Measurements from ENCODE around the gene C4orf36. TPM values are rescaled to one million over a fixed set of nuclear protein-coding genes. Genes with fewer than 3 reads are reported as not detected.
"Not testable (repeated sequence)": the region's sequence is repeated elsewhere in the genome, so short reads cannot be mapped to it uniquely, and the experiment has no call there.

The C4orf36 gene
- total RNA-seq, 1 donor from 2014 or later, result 8.6 TPM

DNA sequence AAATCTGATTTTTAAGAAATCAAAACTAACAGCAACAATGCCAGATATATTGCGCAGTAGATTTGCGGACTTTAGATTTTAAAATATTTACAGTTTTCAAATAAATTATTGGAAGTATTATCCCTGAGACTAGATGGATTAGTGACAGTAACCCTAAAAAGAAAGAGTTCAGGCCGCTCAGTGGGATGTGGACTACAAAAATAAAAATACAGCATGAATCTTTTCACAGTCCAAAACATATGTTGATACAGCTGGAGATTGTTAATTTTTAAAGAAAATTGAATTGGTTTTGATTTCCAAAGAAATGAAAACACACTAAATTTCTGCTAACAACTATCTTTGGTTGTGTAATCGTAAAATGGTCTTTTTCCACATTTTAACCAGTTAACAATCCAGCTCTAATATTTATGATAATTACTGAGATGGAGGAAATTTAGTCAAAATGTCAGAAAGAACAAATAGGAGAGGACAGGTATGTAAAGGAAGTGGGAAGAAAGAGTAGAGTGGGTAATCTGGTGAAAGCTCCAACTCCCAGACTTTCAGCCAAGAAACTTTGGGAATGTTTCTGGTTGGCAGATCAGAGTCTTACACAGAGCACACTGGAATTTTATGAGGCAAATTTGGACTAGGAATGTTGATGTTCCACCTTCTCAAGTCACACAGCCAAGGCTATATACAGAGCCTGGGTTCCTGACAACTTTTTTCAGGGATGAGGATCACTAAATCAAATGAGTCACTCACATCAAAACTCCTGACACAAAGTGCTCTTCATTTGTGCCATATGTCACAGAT, 15.1 kb downstream of the C4orf36 start:
- Histone ChIP-seq H2AFZ (replicated peaks) (no peak overlapping the region), H4K20me1 (ENCODE audit: low read depth) (no peaks in the 10 kb centered on the region), H3K4me3 (no peak overlapping the region), H3K9me3 (ENCODE audit: low read depth) (no peaks in the 10 kb centered on the region), H3K36me3 (no peaks in the 10 kb centered on the region), H3F3A (ENCODE audit: low read depth) (no peaks in the 10 kb centered on the region), H3K4me2 (no peak overlapping the region), H3K27ac (no peak overlapping the region), H3K9ac (no peak overlapping the region), H3K79me2 (ENCODE audit: low read depth) (no peaks in the 10 kb centered on the region), H3K4me1 (no peaks in the 10 kb centered on the region), H3K27me3 (no peaks in the 10 kb centered on the region)
- no peak overlapping the region for H3K27ac Mint-ChIP-seq
- peaks cover 4% of the 10 kb centered on the region for H3K36me3 Mint-ChIP-seq
- no peaks in the 10 kb centered on the region for H3K27me3 Mint-ChIP-seq (ENCODE audit: insufficient read depth, low read depth)
- no peaks in the 10 kb centered on the region for H3K4me1 Mint-ChIP-seq
- DNase-seq (ENCODE audit: low spot score), result no peak
- H3K9me3 Mint-ChIP-seq, result peaks cover 24% of the 10 kb centered on the region
- no peak overlapping the region for H3K4me3 Mint-ChIP-seq
- TF ChIP-seq, protein P1, sequence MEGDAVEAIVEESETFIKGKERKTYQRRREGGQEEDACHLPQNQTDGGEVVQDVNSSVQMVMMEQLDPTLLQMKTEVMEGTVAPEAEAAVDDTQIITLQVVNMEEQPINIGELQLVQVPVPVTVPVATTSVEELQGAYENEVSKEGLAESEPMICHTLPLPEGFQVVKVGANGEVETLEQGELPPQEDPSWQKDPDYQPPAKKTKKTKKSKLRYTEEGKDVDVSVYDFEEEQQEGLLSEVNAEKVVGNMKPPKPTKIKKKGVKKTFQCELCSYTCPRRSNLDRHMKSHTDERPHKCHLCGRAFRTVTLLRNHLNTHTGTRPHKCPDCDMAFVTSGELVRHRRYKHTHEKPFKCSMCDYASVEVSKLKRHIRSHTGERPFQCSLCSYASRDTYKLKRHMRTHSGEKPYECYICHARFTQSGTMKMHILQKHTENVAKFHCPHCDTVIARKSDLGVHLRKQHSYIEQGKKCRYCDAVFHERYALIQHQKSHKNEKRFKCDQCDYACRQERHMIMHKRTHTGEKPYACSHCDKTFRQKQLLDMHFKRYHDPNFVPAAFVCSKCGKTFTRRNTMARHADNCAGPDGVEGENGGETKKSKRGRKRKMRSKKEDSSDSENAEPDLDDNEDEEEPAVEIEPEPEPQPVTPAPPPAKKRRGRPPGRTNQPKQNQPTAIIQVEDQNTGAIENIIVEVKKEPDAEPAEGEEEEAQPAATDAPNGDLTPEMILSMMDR (IDR thresholded peaks at IDR 0.05), result no peak
- TF ChIP-seq EZH2phosphoT487 (IDR thresholded peaks at IDR 0.05), result no peak
- TF ChIP-seq EZH2 (IDR thresholded peaks at IDR 0.05), result no peak

DNA sequence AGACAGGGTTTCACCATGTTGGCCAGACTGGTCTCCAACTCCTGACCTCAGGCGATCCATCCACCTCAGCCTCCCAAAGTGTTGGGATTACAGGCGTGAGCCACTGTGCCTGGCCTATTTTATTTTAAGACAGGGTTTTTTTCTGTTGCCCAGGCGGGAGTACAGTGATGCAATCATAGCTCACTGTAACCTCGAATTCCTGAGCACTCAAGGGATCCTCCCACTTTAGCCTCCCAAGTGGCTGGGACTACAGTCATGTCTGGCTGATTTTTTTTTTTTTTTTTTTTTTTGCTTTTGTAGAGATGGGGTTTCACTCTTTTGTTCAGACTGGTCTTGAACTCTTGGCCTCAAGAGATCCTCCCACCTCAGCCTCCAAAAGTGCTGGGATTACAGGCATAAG, 16.8 kb downstream of the C4orf36 start:
- H3K36me3 ChIP-seq; H3K27ac Mint-ChIP-seq; H4K20me1 ChIP-seq (ENCODE audit: low read depth); H3K79me2 ChIP-seq (ENCODE audit: low read depth); H3F3A ChIP-seq (ENCODE audit: low read depth); H3K27me3 ChIP-seq; H3K36me3 Mint-ChIP-seq; H3K27ac ChIP-seq; H3K4me3 Mint-ChIP-seq; H3K4me3 ChIP-seq; H3K27me3 Mint-ChIP-seq (ENCODE audit: insufficient read depth, low read depth); H3K4me2 ChIP-seq; H3K9ac ChIP-seq; DNase-seq (ENCODE audit: low spot score); H2AFZ ChIP-seq (replicated peaks); H3K4me1 Mint-ChIP-seq; H3K9me3 ChIP-seq (ENCODE audit: low read depth); H3K4me1 ChIP-seq: not testable (repeated sequence)
- H3K9me3 Mint-ChIP-seq, result peaks cover 22% of the 10 kb centered on the region

DNA sequence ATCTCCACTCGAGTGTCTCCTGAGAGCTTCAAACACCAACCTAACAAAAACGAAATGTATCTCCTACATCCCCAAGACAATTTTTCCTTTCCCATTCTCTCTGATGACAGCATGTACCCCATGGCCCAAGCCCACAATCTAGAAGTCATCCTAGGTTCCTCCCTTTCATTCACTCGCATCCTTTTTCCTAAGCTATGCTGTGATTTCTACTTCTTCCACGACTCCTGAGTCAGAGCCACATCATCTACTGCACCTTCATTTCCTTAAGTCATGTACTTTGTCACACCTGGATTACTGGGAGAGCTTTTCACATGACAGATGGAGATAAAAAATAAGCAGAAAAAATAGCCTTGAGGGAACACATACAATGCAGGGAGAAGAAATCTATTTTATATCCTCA, 20.1 kb downstream of the C4orf36 start:
- no peak overlapping the region for H3K27ac ChIP-seq
- H3K9me3 Mint-ChIP-seq, result peaks cover 3% of the 10 kb centered on the region
- H3K79me2 ChIP-seq (ENCODE audit: low read depth), result no peaks in the 10 kb centered on the region
- peaks cover 2% of the 10 kb centered on the region for H3K27me3 Mint-ChIP-seq (ENCODE audit: insufficient read depth, low read depth)
- H3K27me3 ChIP-seq, result no peaks in the 10 kb centered on the region
- no peak overlapping the region for H3K4me3 Mint-ChIP-seq
- H3K9ac ChIP-seq, result no peak overlapping the region
- H3K27ac Mint-ChIP-seq, result no peak overlapping the region
- H3K4me3 ChIP-seq, result no peak overlapping the region
- TF ChIP-seq, protein P1 (IDR thresholded peaks at IDR 0.05), result no peak
- no peaks in the 10 kb centered on the region for H3K36me3 ChIP-seq
- no peaks in the 10 kb centered on the region for H4K20me1 ChIP-seq (ENCODE audit: low read depth)
- H3F3A ChIP-seq (ENCODE audit: low read depth), result no peaks in the 10 kb centered on the region
- no peaks in the 10 kb centered on the region for H3K36me3 Mint-ChIP-seq
- DNase-seq (ENCODE audit: low spot score), result no peak
- no peaks in the 10 kb centered on the region for H3K4me1 Mint-ChIP-seq
- H3K4me2 ChIP-seq, result no peak overlapping the region
- no peaks in the 10 kb centered on the region for H3K4me1 ChIP-seq
- H3K9me3 ChIP-seq (ENCODE audit: low read depth), result no peaks in the 10 kb centered on the region
- no peak overlapping the region for H2AFZ ChIP-seq (replicated peaks)

DNA sequence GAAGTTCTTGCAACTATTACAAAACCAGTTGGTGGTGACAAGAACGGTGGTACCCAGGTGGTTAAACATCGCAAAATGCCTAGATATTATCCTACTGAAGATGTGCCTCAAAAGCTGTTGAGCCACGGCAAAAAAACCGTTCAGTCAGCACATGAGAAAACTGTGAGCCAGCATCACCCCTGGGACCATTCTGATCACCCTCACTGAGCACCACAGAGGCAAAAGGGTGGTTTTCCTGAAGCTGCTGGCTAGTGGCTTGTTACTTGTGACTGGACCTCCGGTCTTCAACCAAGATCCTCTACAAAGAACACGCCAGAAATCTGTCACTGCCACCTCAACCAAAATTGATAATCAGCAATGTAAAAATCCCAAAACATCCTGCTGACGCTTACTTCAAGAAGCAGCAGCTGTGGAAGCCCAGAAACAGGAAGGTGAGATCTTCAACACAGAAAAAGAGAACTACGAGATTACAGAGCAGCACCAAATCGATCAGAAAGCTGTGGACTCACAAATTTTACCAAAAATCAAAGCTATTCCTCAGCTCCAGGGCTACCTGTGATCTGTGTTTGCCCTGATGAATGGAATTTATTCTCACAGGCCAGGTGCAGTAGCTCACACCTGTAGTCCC, 21.7 kb downstream of the C4orf36 start:
- no peak overlapping the region for H3K9ac ChIP-seq

More for the DNA sequence above, 21.7 kb downstream of the C4orf36 start:
- Mint-ChIP-seq H3K27ac (no peak overlapping the region), H3K4me1 (no peaks in the 10 kb centered on the region), H3K9me3 (peaks cover 3% of the 10 kb centered on the region), H3K27me3 (ENCODE audit: insufficient read depth, low read depth) (peaks cover 2% of the 10 kb centered on the region), H3K36me3 (no peaks in the 10 kb centered on the region), H3K4me3 (no peak overlapping the region)
- no peak overlapping the region for H2AFZ ChIP-seq (replicated peaks)
- H3K4me1 ChIP-seq, result no peaks in the 10 kb centered on the region
- H4K20me1 ChIP-seq (ENCODE audit: low read depth), result no peaks in the 10 kb centered on the region
- no peak for TF ChIP-seq EZH2phosphoT487 (IDR thresholded peaks at IDR 0.05)
- H3K36me3 ChIP-seq, result no peaks in the 10 kb centered on the region
- H3K27me3 ChIP-seq, result no peaks in the 10 kb centered on the region
- no peak overlapping the region for H3K4me2 ChIP-seq
- no peaks in the 10 kb centered on the region for H3K79me2 ChIP-seq (ENCODE audit: low read depth)
- no peaks in the 10 kb centered on the region for H3F3A ChIP-seq (ENCODE audit: low read depth)
- H3K9me3 ChIP-seq (ENCODE audit: low read depth), result no peaks in the 10 kb centered on the region
- no peak for DNase-seq (ENCODE audit: low spot score)
- H3K27ac ChIP-seq, result no peak overlapping the region
- no peak overlapping the region for H3K4me3 ChIP-seq
